Mesendoderm (in vitro differentiated cells): ENCODE data around the gene PSMD8.

Experiments
- DNase-seq: peaks from one replicate; pipeline ENCODE4 v3.0.0; 2013
- H2AK5ac ChIP-seq: 2 replicates; pipeline ENCODE4 v1.6.1; 2013; ENCODE audit warnings: low read length, inconsistent platforms
- H2BK120ac ChIP-seq: 2 replicates; pipeline ENCODE4 v1.6.1; 2013; ENCODE audit warnings: low read depth, mild to moderate bottlenecking, low read length, moderate library complexity, mixed read lengths
- H2BK15ac ChIP-seq: replicated peaks from 2 replicates; pipeline ENCODE4 v1.6.1; 2013; ENCODE audit warnings: low read depth, mild to moderate bottlenecking, moderate library complexity
- H2BK5ac ChIP-seq: 2 replicates; pipeline ENCODE4 v1.6.1; 2013; ENCODE audit warnings: low read length, inconsistent platforms
- H3K18ac ChIP-seq: 2 replicates; pipeline ENCODE4 v1.6.1; 2013; ENCODE audit warnings: mild to moderate bottlenecking, low read length, mixed read lengths
- H3K23ac ChIP-seq: one replicate; pipeline ENCODE4 v1.6.1; 2013; ENCODE audit warnings: low read length
- H3K27ac ChIP-seq: 2 replicates; pipeline ENCODE4 v1.5.1; 2013; ENCODE audit warnings: low read depth, mild to moderate bottlenecking, inconsistent platforms, low read length, moderate library complexity
- H3K27me3 ChIP-seq: 2 replicates; pipeline ENCODE4 v1.6.1; 2013; ENCODE audit warnings: low read length, control low read depth, mild to moderate bottlenecking, inconsistent platforms; ENCODE audit not compliant: insufficient read depth, poor library complexity
- H3K36me3 ChIP-seq: 2 replicates; pipeline ENCODE4 v1.6.1; 2013; ENCODE audit warnings: low read length, inconsistent platforms; ENCODE audit not compliant: control insufficient read depth, insufficient read depth
- H3K4ac ChIP-seq: one replicate; pipeline ENCODE4 v1.6.1; 2013; ENCODE audit warnings: low read depth, mild to moderate bottlenecking, low read length, moderate library complexity
- H3K4me1 ChIP-seq: 2 replicates; pipeline ENCODE4 v1.6.1; 2013; ENCODE audit warnings: low read depth, low read length, inconsistent platforms; ENCODE audit not compliant: control insufficient read depth
- H3K4me2 ChIP-seq: 2 replicates; pipeline ENCODE4 v1.6.1; 2013; ENCODE audit warnings: low read length
- H3K4me3 ChIP-seq: 2 replicates; pipeline ENCODE4 v1.5.1; 2013; ENCODE audit warnings: mild to moderate bottlenecking, low read length
- H3K56ac ChIP-seq: one replicate; pipeline ENCODE4 v1.6.1; 2013; ENCODE audit warnings: low read length
- H3K79me1 ChIP-seq: 2 replicates; pipeline ENCODE4 v1.6.1; 2013; ENCODE audit warnings: low read length, inconsistent platforms
- H3K79me2 ChIP-seq: 2 replicates; pipeline ENCODE4 v1.6.1; 2013; ENCODE audit warnings: mild to moderate bottlenecking, low read length; ENCODE audit not compliant: control insufficient read depth, insufficient read depth
- H3K9ac ChIP-seq: 2 replicates; pipeline ENCODE4 v1.6.1; 2013; ENCODE audit warnings: low read length, inconsistent platforms
- H4K5ac ChIP-seq: one replicate; pipeline ENCODE4 v1.6.1; 2013; ENCODE audit warnings: low read length
- H4K8ac ChIP-seq: one replicate; pipeline ENCODE4 v1.6.1; 2013; ENCODE audit warnings: low read depth, mild to moderate bottlenecking, control low read depth, low read length, moderate library complexity
- WGBS: extraction: QIAGEN DNeasy Blood & Tissue Kit; methylation state at CpG from one replicate; pipeline ENCODE4 v1.1.7; 2013; ENCODE audit warnings: low lambda C conversion rate, missing lambda C conversion rate; ENCODE audit not compliant: insufficient coverage; ENCODE audit errors: extremely low coverage; 5-methylcytosine and 5-hydroxymethylcytosine counted together

Gene PSMD8

DNA sequence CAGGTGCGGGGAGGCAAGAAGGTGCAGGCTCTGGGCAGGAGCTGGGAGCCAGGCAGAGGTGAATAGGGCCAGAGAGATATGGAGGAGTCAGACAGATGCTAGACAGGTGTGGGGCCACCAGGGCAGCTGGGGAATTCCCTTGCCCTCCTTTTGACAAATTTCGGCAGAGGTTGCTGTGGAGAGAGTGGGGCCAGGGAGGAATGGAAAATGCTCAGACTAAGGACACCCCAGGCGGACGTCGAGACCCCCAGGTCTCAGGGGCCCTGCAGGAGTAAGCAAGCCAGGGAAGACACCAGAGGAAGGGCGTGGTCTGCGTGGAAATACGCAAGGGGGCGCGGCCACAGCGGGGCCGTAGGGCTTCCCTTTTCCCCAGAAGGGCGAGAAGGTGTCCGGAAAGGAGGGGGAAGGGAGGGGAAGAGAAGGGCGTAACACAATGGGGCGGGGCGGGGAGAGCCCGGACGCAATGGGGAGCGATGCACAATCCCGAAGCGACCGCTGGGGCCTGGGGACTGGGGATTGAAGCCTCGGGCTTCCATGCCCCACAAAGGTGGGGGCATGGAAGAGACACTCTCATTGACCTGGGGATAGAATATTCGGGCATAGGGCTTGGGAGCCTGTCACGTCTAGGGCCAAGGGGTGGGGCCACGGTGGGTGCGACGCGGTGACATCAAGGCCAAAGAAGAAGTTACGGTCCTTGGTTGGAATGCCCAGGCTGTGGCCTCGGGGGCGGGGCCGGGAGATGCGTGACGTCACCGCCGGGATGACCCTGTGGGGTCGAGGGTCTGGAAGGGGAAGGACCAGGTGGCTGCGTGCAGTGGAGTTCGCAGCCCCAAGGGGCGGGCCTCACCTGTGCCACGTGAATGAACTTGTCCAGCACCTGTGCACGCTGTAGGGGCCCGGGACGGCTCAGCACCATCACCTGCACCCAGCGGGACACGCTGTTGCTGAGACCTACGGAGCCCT is 43.5 kb downstream of the PSMD8 start:
- DNase-seq: peak; percentile 86
- no CpG with 5 or more reads among the region's 49 CpGs for WGBS

DNA sequence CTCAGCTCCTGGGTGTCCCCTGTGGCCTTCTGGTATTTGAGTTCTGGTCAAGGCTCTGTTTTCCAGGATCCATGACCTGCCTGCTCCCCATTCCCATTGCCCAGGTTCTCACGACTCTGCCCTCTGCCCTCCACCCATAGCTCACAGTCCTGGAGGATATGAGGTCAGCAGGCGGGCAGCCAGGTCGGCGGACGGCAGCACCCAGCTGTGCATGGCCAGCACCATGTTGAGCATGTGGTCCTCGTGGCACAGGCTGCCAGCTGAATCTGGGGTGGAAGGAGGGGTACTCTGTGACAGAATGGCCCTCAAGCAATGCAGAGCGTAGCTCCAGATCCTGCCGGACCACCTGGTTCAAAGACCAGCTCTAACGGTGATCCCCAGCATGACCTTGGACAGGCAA is 46.6 kb downstream of the PSMD8 start:
- H4K8ac ChIP-seq: no peak overlapping the region
- H3K79me2 ChIP-seq: no peaks in the 10 kb centered on the region
- no peaks in the 10 kb centered on the region for H3K79me1 ChIP-seq
- no peak overlapping the region for H3K4me3 ChIP-seq
- no peak overlapping the region for H3K4me2 ChIP-seq
- H3K4me1 ChIP-seq: peaks cover 6% of the 10 kb centered on the region
- no peak overlapping the region for H3K9ac ChIP-seq
- no peak overlapping the region for H2BK15ac ChIP-seq
- H3K27me3 ChIP-seq: no peaks in the 10 kb centered on the region
- no peaks in the 10 kb centered on the region for H3K36me3 ChIP-seq
- no peak overlapping the region for H3K56ac ChIP-seq
- H3K4ac ChIP-seq: no peak overlapping the region
- DNase-seq: no peak
- no peak overlapping the region for H2BK5ac ChIP-seq
- no peak overlapping the region for H2BK120ac ChIP-seq
- no peak overlapping the region for H2AK5ac ChIP-seq
- no CpG with 5 or more reads among the region's 9 CpGs for WGBS
- no peak overlapping the region for H3K27ac ChIP-seq
- no peak overlapping the region for H3K18ac ChIP-seq
- no peak overlapping the region for H3K23ac ChIP-seq
- no peak overlapping the region for H4K5ac ChIP-seq

More for the DNA sequence above, 43.5 kb downstream of the PSMD8 start:
- peak overlapping the region; percentile 61 for H3K9ac ChIP-seq
- no peak overlapping the region for H3K27ac ChIP-seq
- H3K4me1 ChIP-seq: peaks cover 2% of the 10 kb centered on the region
- H4K8ac ChIP-seq: no peak overlapping the region
- H3K56ac ChIP-seq: peak overlapping the region; percentile 69
- no peak overlapping the region for H4K5ac ChIP-seq
- H3K79me2 ChIP-seq: no peaks in the 10 kb centered on the region
- H2BK5ac ChIP-seq: no peak overlapping the region
- peak overlapping the region; percentile 33 for H3K4me3 ChIP-seq
- H2BK120ac ChIP-seq: no peak overlapping the region
- H3K18ac ChIP-seq: no peak overlapping the region
- no peaks in the 10 kb centered on the region for H3K36me3 ChIP-seq
- peak overlapping the region; percentile 73 for H3K4me2 ChIP-seq
- H3K27me3 ChIP-seq: no peaks in the 10 kb centered on the region
- no peaks in the 10 kb centered on the region for H3K79me1 ChIP-seq
- H3K4ac ChIP-seq: no peak overlapping the region
- H3K23ac ChIP-seq: no peak overlapping the region
- H2BK15ac ChIP-seq: no peak overlapping the region
- no peak overlapping the region for H2AK5ac ChIP-seq

DNA sequence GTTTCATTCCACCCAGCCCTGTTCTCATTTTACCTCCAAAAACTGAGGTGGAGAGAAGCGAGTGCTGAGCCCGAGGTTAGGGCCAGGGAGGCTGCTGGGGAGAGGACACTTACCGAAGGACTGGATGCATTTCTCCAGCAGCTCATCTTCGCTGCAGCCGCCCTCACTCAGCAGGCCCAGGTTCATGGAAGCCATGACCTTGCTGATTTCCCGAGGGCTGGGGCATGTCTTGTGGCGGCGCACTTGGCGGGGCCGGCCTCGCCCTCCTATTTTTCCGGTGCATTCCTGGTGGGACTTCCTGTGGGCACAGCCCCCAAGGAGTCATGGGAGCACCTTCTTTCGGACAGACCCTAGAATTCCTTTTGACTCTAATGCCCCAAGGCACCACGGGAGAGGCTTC is 47.5 kb downstream of the PSMD8 start:
- no peak overlapping the region for H3K27ac ChIP-seq
- no peak overlapping the region for H3K4ac ChIP-seq
- H3K79me1 ChIP-seq: no peaks in the 10 kb centered on the region
- H3K36me3 ChIP-seq: no peaks in the 10 kb centered on the region
- DNase-seq: no peak
- no peak overlapping the region for H2BK5ac ChIP-seq
- H4K5ac ChIP-seq: no peak overlapping the region
- WGBS: no CpG with 5 or more reads among the region's 14 CpGs
- H4K8ac ChIP-seq: no peak overlapping the region
- no peaks in the 10 kb centered on the region for H3K79me2 ChIP-seq
- no peak overlapping the region for H2BK120ac ChIP-seq
- no peak overlapping the region for H3K18ac ChIP-seq
- H3K23ac ChIP-seq: no peak overlapping the region
- H2AK5ac ChIP-seq: no peak overlapping the region
- no peak overlapping the region for H3K4me2 ChIP-seq
- no peaks in the 10 kb centered on the region for H3K27me3 ChIP-seq
- H3K4me3 ChIP-seq: no peak overlapping the region
- no peak overlapping the region for H3K56ac ChIP-seq
- H2BK15ac ChIP-seq: no peak overlapping the region
- H3K9ac ChIP-seq: no peak overlapping the region
- H3K4me1 ChIP-seq: peaks cover 6% of the 10 kb centered on the region

DNA sequence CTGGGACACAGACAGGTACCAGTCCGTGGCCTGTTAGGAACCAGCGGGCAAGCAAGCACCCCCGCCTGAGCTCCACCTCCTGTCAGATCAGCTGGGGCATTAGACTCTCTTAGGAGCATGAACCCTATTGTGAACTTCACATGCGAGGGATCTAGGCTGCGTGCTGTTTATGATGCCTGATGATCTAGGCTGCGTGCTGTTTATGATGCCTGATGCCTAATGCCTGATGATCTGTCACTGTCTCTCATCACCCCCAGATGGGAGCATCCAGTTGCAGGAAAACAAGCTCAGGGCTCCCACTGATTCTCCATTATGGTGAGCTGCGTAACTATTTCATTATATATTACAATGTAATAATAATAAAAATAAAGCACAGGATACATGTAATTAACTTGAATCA is 48.1 kb downstream of the PSMD8 start:
- Histone ChIP-seq H4K8ac (no peak overlapping the region), H3K27ac (no peak overlapping the region), H3K9ac (no peak overlapping the region), H3K4ac (no peak overlapping the region), H2AK5ac (no peak overlapping the region), H3K36me3 (no peaks in the 10 kb centered on the region), H3K4me1 (peaks cover 6% of the 10 kb centered on the region), H3K4me2 (no peak overlapping the region), H3K23ac (no peak overlapping the region), H2BK5ac (no peak overlapping the region), H3K18ac (no peak overlapping the region), H4K5ac (no peak overlapping the region), H2BK120ac (no peak overlapping the region), H3K27me3 (no peaks in the 10 kb centered on the region), H3K4me3 (no peak overlapping the region), H3K79me1 (no peaks in the 10 kb centered on the region), H3K79me2 (no peaks in the 10 kb centered on the region), H2BK15ac (no peak overlapping the region), H3K56ac (peak overlapping the region; percentile 15)
- no peak for DNase-seq
- WGBS: no CpG with 5 or more reads among the region's 7 CpGs

DNA sequence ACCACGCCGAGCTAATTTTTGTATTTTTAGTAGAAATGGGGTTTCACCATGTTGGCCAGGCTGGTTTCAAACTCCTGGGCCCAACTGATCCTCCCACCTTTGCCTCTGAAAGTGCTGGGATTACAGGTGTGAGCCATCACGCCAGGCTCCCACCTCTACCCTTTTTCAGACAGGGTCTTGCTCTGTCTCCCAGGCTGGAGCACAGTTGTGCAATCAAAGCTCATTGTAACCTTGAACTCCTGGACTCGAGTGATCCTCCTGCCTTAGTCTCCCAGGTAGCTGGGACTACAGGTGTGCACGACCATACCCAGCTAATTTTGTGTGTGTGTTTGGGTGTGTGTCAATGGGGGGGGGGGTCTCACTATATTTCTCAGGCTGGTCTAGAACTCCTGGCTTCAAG is 49.9 kb downstream of the PSMD8 start:
- Histone ChIP-seq H4K8ac (no peak overlapping the region), H3K4me1 (peaks cover 4% of the 10 kb centered on the region), H3K56ac (no peak overlapping the region), H2BK15ac (no peak overlapping the region), H2BK120ac (no peak overlapping the region), H3K4me2 (no peak overlapping the region), H3K4me3 (no peak overlapping the region), H3K9ac (no peak overlapping the region), H3K27ac (no peak overlapping the region), H3K18ac (no peak overlapping the region), H3K36me3 (no peaks in the 10 kb centered on the region), H3K27me3 (no peaks in the 10 kb centered on the region), H4K5ac (no peak overlapping the region), H2BK5ac (no peak overlapping the region), H2AK5ac (no peak overlapping the region), H3K4ac (no peak overlapping the region), H3K79me2 (no peaks in the 10 kb centered on the region), H3K23ac (no peak overlapping the region), H3K79me1 (no peaks in the 10 kb centered on the region)
- no peak for DNase-seq
- no CpG with 5 or more reads among the region's 5 CpGs for WGBS
